Uterine smooth muscle cell (primary cell): Measurements from ENCODE around the gene KBTBD7. TPM values are rescaled to one million over a fixed set of nuclear protein-coding genes. Genes with fewer than 3 reads are reported as not detected.

ENCODE experiments used
- total RNA-seq: library from RNA; depleted of rRNA; stranded (reverse); fragments of >200 nt; gene quantifications from 2 replicates; pipeline ENCODE4 v1.2.3, GENCODE V29; 2014

The KBTBD7 gene
- 3.6 and 3.7 TPM in 2 replicates for total RNA-seq

DNA sequence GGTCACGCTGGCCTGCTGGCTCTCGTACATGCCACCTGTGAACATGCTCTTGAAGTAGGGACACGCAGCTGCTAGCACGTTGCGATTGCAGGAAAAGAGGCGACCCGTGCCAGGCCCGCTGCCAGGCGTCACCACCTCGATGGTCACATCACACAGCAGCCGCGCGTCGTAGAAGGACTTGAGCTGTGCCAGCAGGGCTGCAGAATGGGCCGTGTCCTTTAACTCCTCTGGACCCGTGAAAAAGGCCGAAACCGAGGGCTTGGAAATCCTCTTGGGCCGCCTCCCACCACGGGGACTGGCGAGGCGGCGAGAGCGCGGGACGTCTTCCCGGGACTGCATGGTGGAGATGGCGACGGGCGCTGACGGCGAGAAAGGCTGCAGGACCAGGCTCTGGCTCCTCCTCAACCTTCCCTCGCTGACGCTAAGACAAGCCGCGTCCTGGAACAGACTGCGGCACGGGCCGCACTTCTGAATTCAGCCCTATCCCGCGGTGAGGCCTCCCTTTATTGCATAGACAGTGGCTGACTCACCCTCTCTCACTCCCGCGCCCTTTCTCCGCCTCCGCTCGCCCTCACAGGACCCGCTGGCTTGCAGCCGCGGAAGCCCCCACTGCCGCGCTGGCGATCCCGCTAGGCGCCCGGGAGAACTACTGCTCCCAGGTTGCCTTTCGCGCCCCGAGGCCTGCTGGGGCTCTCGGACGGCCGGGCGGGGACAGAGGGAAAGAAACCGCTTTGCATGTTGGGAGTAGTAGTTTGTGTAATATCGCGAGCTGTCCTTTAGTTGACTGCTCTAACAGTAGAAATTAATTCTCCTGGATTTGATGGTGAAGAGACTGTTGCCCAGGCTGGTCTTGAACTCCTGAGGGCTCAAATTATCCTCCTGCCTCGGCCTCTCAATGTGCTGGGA is at the start of gene KBTBD7:
TSS of gene KBTBD7 (minus strand) at position 651 of the 906 bp plus-strand sequence. CDS start at position 339, 312 bp downstream.

Other genes starting within 250 kb of the KBTBD7 start
- gene ELF1, start 175.3 kb downstream of the KBTBD7 start, total RNA-seq, result 30.7 and 31.8 TPM in 2 replicates
- gene WBP4, start 133.1 kb downstream of the KBTBD7 start, total RNA-seq, result 13.8 and 15.2 TPM in 2 replicates
- gene KBTBD6, start 61.8 kb downstream of the KBTBD7 start, total RNA-seq, result 9.5 and 10.8 TPM in 2 replicates
- 13.5 TPM in 2 replicates for gene MTRF1, start 69.0 kb upstream of the KBTBD7 start, total RNA-seq
- 14.6 and 15.5 TPM in 2 replicates for gene NAA16, start 116.7 kb upstream of the KBTBD7 start, total RNA-seq